ENCODE results near the gene NALF2. TPM values are rescaled to one million over a fixed set of nuclear protein-coding genes. Genes with fewer than 3 reads are reported as not detected.
A peak's percentile ranks its signal among the peaks of the same experiment; 100 is the strongest.

NALF2 gene
- polyA plus RNA-seq, 6 donors from 2014 or later, result not detected

DNA sequence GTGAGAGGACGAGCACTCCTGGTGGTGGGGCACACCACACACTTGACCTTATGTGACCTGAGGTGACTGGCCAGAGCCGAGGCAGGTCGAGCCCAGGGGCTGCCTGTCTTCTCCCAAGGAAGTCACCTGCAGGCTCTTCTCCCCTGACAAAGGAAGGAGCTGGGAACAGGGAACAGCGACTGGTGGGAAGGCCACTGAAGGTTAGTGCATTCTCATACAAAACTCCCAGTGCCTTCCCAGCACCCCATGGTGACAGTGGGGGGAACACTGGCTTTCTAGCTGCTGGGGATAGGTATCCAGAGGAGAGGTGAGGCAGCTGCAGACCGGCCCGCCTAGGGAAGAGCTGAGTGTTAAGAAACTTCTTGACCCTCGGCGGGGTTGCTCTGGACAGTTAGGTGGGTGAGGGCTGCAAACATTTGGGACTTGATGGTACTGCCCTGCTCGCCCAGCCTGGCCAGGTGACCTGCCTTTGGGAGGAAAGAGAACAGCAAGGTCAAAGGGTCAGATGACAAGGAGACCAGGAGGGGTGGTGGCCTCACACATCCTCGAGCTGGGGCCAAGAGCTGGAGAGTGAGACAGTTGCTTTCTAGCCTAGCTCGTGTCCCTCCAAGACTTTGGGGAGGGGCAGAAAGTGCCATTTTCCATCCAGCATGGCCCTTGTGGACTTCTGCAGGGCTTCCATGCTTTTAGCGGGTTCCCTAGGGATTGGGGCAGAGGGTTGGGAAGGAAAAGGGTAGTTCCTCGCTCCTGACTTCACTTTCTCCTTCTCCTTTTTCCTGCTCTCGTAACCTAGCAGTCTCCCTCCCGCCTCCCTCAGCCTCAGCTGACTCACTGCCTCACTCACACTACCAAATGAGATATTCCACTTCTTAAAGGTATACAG is 2.7 kb downstream of the NALF2 start:
- DNase-seq (no peak), ATAC-seq (ENCODE audit: low read depth in 2 of 2) (no peak)
- Mint-ChIP-seq H3K4me1 (peaks cover 0 to 4% (median 3%) of the 10 kb centered on the region in 3 donors), H3K27ac (no peak overlapping the region), H3K27me3 (peaks cover 24 to 47% (median 34%) of the 10 kb centered on the region in 3 donors), H3K9me3 (peaks cover 0 to 4% (median 0%) of the 10 kb centered on the region in 7 donors), H3K36me3 (no peaks in the 10 kb centered on the region), H3K4me3 (peak overlapping the region in 1 of 8 donors; percentile 18)

- Mint-ChIP-seq H3K36me3 (no peaks in the 10 kb centered on the region), H3K9me3 (peaks cover 0 to 4% (median 0%) of the 10 kb centered on the region in 7 donors), H3K4me1 (peaks cover 0 to 4% (median 3%) of the 10 kb centered on the region in 3 donors), H3K27me3 (peaks cover 24 to 47% (median 34%) of the 10 kb centered on the region in 3 donors), H3K27ac (no peak overlapping the region), H3K4me3 (no peak overlapping the region)
- DNase-seq (no peak), ATAC-seq (ENCODE audit: low read depth in 2 of 2) (no peak)
Observed at GRCh38 chrX:69507500-69507789, 3.3 kb downstream of the NALF2 start.

DNA sequence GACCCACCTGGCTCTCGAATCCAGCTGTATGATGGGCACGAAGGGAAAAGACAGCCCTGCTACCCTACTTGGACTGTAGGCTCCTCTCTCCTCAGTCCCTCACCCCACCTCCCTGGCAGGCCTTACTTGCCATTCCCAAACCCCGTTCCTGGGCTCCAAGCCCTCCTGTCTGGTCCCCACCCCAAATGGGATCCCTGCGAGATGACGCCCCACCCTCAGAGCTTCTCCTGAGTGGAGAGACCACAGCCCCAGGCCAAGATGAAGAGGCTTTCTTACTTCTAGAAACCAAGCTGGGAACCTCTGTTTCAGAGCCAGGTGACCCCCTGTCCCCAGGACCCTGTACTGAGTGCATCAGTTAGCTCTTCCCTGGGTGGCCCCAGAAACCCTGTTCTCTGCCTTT is 4.5 kb downstream of the NALF2 start:
- Mint-ChIP-seq H3K27me3 (peaks cover 24 to 47% (median 34%) of the 10 kb centered on the region in 3 donors), H3K27ac (no peak overlapping the region), H3K4me3 (peak overlapping the region in 2 of 8 donors; percentile 46 to 54), H3K9me3 (peaks cover 0 to 4% (median 0%) of the 10 kb centered on the region in 7 donors), H3K36me3 (no peaks in the 10 kb centered on the region), H3K4me1 (peaks cover 0 to 4% (median 3%) of the 10 kb centered on the region in 3 donors)
- DNase-seq (no peak), ATAC-seq (ENCODE audit: low read depth in 2 of 2) (no peak)

DNA sequence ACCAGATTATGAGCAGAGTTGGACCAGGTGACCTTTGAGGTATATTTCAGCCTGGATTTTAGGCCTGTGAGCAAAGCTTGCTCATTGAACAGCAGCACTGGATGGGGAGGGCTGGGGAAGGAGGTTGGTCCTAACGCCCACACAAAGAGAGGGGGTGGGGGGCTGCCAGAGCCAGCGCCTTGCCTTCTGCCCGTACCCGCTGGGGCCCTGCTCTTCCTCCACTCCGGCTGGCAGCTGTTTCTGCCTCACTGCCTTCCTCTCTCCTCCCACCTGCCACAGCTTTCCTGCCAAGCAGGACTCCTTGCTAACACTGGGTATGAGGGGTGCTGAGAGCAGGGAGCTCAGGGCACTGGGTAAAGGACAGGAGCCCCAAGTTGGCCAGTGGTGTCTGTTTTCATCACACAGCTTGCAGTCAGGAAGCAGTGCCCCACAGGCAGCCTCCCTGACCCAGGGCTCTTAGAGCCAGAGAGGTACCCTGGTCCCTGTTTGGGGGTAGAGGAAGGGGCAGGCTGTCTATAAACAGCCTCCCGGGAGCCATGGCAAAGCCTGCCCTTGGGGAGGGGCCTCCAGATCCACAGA is 6.1 kb downstream of the NALF2 start:
- no peak for ATAC-seq (ENCODE audit: low read depth in 2 of 2)
- no peaks in the 10 kb centered on the region for H3K36me3 Mint-ChIP-seq
- peaks cover 24 to 47% (median 34%) of the 10 kb centered on the region in 3 donors for H3K27me3 Mint-ChIP-seq
- DNase-seq, result no peak
- H3K27ac Mint-ChIP-seq, result no peak overlapping the region
- H3K4me1 Mint-ChIP-seq, result peaks cover 0 to 4% (median 3%) of the 10 kb centered on the region in 3 donors
- H3K9me3 Mint-ChIP-seq, result peaks cover 0 to 4% (median 0%) of the 10 kb centered on the region in 7 donors
- no peak overlapping the region for H3K4me3 Mint-ChIP-seq

DNA sequence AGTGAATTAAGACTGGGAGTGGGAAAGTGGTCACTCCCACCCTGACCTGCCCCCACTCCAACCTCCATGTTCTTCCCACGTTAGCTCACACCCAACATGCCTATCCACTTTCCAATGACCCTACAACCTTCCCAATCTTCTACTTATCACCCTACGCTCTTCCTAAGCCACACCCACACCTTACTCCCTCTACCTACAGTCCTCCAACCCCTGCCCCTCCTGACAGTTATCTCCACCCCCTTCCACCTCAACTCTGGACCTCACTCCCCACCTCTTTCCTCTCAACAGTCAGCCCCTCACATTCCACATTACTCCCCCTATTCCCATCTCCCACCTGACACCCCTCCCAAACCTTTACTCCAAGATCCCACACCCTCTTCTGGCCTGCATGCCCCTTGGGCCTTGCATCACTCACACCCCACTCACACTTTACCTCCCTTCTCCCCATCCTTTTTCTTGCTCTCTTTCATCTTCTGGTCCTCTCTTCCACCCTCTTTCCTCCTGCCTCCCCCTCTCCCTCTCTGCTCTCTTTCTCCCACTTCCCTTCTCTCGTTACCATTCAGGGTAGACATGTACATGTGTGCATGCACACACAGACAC is 6.9 kb downstream of the NALF2 start:
- H3K4me1 Mint-ChIP-seq, result peaks cover 0 to 4% (median 3%) of the 10 kb centered on the region in 3 donors
- no peak overlapping the region for H3K4me3 Mint-ChIP-seq
- no peak overlapping the region for H3K27ac Mint-ChIP-seq
- no peaks in the 10 kb centered on the region for H3K36me3 Mint-ChIP-seq
- peaks cover 0 to 4% (median 0%) of the 10 kb centered on the region in 7 donors for H3K9me3 Mint-ChIP-seq
- no peak for DNase-seq
- no peak for ATAC-seq (ENCODE audit: low read depth in 2 of 2)
- peaks cover 24 to 47% (median 34%) of the 10 kb centered on the region in 3 donors for H3K27me3 Mint-ChIP-seq

DNA sequence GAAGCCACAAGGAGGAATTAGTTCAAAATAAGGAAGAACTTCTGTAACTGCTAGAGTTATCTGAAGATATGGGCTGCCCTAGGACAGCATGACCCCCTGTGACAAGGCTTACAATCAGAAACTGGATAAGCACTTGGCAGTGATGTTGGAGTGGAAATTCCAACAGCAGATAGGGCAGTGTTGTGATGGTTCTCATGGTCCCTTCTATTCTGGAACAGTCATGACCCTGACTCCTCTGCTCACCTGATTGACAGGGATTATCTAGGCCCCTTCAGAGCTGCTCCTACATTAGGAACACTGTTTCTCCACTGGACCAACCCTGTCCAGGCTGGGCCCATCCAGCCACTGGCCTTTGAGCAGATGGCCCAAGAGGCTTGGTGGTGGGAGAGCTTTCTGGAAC is 17.9 kb downstream of the NALF2 start:
- Mint-ChIP-seq H3K9me3 (peaks cover 0 to 2% (median 0%) of the 10 kb centered on the region in 7 donors), H3K27me3 (peaks cover 9 to 41% (median 16%) of the 10 kb centered on the region in 3 donors), H3K4me3 (no peak overlapping the region), H3K36me3 (no peaks in the 10 kb centered on the region), H3K27ac (no peak overlapping the region), H3K4me1 (no peaks in the 10 kb centered on the region)
- no peak for ATAC-seq (ENCODE audit: low read depth in 2 of 2)
- DNase-seq, result no peak

DNA sequence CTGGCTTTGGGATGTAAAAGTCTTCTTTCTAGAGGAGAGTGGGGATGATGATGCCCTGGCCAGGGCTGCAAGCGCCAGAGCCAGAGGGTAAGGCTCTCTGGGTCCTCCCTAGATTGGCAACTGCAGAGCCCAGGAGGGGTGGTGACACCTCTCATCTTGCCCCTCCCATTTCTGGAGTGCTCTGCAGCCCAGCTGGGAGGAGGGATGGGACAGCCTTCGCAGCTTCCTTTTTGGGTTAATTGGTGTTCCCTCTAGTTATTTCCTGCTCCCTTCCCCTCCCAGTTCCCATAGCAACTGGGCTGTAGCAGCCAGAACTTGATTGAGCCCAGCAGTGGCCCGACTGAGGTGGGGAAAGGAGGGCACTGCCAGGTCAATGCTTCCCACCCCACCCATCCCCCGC is 19.2 kb downstream of the NALF2 start:
- Mint-ChIP-seq H3K4me1 (no peaks in the 10 kb centered on the region), H3K27me3 (peaks cover 9 to 45% (median 16%) of the 10 kb centered on the region in 3 donors), H3K4me3 (no peak overlapping the region), H3K27ac (no peak overlapping the region), H3K36me3 (no peaks in the 10 kb centered on the region), H3K9me3 (peaks cover 0 to 2% (median 0%) of the 10 kb centered on the region in 7 donors)
- DNase-seq (no peak), ATAC-seq (ENCODE audit: low read depth in 2 of 2) (no peak)

DNA sequence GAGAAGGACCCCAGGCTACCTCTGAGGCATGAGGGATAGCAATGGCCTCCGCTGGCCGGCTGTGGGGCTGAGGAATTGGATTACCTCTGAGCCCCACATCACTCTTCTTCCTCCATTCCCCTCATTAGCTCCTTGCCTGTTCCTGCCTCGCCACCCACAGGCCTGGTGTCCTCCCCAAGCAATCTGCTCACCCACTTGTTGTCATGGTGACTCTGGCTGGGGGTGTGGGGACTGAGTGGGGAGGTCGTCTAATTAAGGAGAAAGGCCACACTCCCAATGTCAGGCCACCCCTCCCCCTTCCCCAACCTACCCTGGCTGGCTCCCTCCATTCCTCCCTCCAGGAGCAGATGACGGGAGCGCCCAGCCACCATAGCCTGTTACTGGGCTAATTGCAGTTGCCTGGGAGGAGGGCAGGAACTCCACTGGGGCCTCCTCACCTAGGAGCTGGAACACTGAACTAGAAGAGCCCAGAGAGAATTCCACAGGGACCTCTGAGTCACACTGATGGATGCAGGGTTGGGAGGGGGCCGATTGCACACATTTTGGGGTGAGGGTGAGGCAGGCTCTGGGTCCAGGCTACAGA is 20.7 kb downstream of the NALF2 start:
- peaks cover 9 to 50% (median 16%) of the 10 kb centered on the region in 3 donors for H3K27me3 Mint-ChIP-seq
- H3K27ac Mint-ChIP-seq, result no peak overlapping the region
- H3K4me1 Mint-ChIP-seq, result no peaks in the 10 kb centered on the region
- no peak for DNase-seq
- H3K9me3 Mint-ChIP-seq, result peaks cover 0 to 2% (median 0%) of the 10 kb centered on the region in 7 donors
- no peak overlapping the region for H3K4me3 Mint-ChIP-seq
- no peak for ATAC-seq (ENCODE audit: low read depth in 2 of 2)
- no peaks in the 10 kb centered on the region for H3K36me3 Mint-ChIP-seq

DNA sequence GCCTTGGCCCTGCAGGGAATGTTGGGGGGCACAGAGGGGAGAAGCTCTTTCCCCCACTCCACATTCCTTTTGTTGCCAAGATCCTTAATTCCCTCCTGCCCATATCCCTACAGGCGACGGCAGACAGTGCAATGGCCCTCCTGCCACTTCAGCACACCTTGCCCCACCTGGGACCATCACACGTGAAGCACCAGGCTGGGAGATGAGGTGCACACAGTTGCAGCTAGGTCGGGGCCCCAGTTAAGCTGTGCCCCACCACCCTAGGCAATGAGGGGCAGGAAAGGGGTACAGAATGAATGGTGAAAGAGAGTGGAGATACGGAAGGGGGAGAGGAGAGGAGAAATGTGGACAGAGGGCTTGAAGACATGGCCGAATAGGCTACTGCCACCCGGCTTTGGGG is 26.2 kb downstream of the NALF2 start:
- DNase-seq (no peak), ATAC-seq (ENCODE audit: low read depth in 2 of 2) (no peak)
- H3K4me1 Mint-ChIP-seq, result no peaks in the 10 kb centered on the region
- H3K4me3 Mint-ChIP-seq, result no peak overlapping the region
- peaks cover 11 to 37% (median 13%) of the 10 kb centered on the region in 3 donors for H3K27me3 Mint-ChIP-seq
- no peaks in the 10 kb centered on the region for H3K36me3 Mint-ChIP-seq
- peaks cover 0 to 6% (median 0%) of the 10 kb centered on the region in 7 donors for H3K9me3 Mint-ChIP-seq
- no peak overlapping the region for H3K27ac Mint-ChIP-seq

DNA sequence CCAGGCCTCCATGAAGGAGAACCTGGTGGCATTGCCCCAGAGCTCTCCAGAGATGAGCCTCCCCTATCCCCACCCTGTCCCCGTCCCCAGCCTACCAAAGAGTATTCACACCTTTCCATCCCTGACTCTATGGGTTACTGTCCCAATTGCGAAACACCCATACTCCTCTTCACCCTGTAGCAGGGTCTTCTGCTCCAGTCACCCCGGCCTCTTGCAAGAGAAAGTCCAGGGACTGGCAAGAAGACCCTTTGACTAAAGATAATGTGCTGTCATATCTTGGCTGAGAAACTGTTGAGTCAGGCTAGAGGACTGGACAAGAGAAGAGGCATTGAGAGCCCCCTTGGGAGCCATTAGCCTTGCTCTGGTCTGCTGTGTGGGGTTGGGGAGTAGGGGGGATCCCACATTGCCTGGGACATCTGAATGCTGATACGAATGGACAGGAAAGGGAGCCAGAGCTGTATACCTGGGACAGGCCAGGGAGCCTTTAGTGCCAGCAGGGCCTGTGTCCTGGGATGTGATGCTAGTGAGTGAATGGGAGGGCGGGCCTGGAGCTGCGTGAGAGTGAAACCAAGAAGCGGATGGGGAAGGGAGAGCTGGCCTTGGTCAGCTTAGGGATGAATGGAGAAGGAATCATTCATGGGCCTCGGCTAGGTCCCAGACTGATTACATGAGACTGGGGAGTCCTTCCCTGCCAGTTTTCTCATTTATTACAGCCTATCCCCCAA is 27.1 kb downstream of the NALF2 start:
- no peak for DNase-seq

GRCh38 chrX:69535661-69536060 is 31.5 kb downstream of the NALF2 start:
- DNase-seq (no peak), ATAC-seq (ENCODE audit: low read depth in 2 of 2) (no peak)
- Mint-ChIP-seq H3K4me3 (no peak overlapping the region), H3K27me3 (peaks cover 12 to 28% (median 18%) of the 10 kb centered on the region in 3 donors), H3K27ac (no peak overlapping the region), H3K4me1 (peaks cover 13 to 17% (median 15%) of the 10 kb centered on the region in 3 donors), H3K36me3 (no peaks in the 10 kb centered on the region), H3K9me3 (peaks cover 0 to 7% (median 0%) of the 10 kb centered on the region in 7 donors)

More for the DNA sequence above, 27.1 kb downstream of the NALF2 start:
- no peaks in the 10 kb centered on the region for H3K36me3 Mint-ChIP-seq
- ATAC-seq (ENCODE audit: low read depth in 2 of 2), result no peak
- no peak overlapping the region for H3K27ac Mint-ChIP-seq
- H3K27me3 Mint-ChIP-seq, result peaks cover 12 to 30% (median 20%) of the 10 kb centered on the region in 3 donors
- H3K4me3 Mint-ChIP-seq, result no peak overlapping the region
- no peaks in the 10 kb centered on the region for H3K4me1 Mint-ChIP-seq
- peaks cover 0 to 7% (median 0%) of the 10 kb centered on the region in 7 donors for H3K9me3 Mint-ChIP-seq

DNA sequence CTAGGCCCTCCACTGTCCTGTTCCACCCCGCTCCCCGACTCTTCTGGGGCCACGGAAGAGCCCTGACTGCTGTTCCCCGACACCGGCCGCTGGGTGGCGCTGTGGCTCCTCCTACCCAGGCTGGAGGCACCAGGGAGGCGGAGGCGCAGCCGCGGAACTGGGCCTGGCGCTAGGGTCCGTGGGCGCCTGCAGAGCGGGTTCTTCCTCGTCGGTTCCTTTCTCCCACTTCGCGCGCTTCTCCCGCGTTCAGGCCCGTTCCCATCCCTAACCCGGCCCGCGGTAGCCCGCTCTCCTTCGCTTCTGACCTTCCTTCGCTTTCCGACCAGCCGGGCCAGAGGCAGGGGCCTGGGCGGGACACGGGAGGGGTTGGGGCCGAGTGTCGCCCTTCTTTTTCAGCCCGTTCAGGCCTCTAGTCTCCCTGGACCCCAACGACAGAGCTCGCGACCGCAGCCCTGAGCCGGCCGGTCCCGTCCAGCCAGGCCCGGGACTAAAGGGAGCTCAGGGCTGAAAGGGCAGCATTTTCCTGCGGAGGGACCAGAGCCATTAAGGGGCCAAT is 34.3 kb downstream of the NALF2 start:
- ATAC-seq (ENCODE audit: low read depth in 2 of 2) (peak; percentile 85 to 87), DNase-seq (peak; percentile 57)
- Mint-ChIP-seq H3K9me3 (peaks cover 0 to 7% (median 0%) of the 10 kb centered on the region in 7 donors), H3K4me3 (peak overlapping the region; percentile 2 to 85 (median 66)), H3K4me1 (peaks cover 13 to 17% (median 15%) of the 10 kb centered on the region in 3 donors), H3K27ac (peak overlapping the region in 5 of 6 donors; percentile 6 to 70 (median 18)), H3K36me3 (no peaks in the 10 kb centered on the region), H3K27me3 (peaks cover 12 to 28% (median 18%) of the 10 kb centered on the region in 3 donors)
